HG02571 (cell line): Measurements from ENCODE around the gene CD244.
A peak's percentile ranks its signal among the peaks of the same experiment; 100 is the strongest.

ENCODE experiments used
- ATAC-seq: cut with Tn5 transposase; IDR thresholded peaks from one replicate; pipeline ENCODE4 v1.9.1; 2021; ENCODE audit warnings: mild to moderate bottlenecking, moderate library complexity; ENCODE audit not compliant: unreplicated experiment

The CD244 gene

GRCh38 chr1:160850993-160851392, 11.7 kb downstream of the CD244 start:
- ATAC-seq = no peak

GRCh38 chr1:160850541-160850940, 12.1 kb downstream of the CD244 start:
- no peak for ATAC-seq

- ATAC-seq = no peak
Measured at GRCh38 chr1:160846281-160846680, 16.4 kb downstream of the CD244 start.

DNA sequence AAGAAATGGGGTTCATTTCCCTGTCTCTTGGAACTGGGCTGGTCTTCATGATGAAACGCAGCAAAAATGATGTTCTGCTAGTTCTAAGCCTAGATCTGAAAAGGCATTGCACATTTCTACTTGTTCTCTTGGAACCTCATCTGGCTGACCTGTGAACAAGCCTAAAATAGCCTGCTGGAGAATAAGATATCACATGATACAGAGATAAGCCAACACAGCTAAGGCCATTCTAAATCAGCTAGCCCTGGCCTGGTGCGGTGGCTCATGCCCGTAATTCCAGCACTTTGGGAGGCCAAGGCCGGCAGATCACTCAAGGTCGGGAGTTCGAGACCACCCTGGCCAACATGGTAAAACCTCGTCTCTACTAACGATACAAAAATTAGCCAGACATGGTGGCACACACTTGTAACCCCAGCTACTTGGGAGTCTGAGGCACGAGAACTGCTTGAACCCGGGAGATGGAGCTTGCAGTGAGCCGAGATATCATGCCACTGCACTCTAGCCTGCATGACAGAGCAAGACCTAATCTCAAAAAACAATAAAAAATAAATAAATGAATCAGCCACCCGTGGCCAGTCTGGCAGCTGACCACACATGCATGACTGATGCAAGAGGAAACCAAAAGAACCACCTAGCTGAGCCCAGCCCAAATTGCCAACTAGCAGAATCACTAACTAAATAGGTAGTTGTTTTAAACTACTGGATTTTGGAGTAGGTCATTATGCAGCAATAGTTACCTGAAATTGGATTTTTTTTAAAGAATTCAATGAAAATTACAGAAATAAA, 18.0 kb downstream of the CD244 start:
- no peak for ATAC-seq

GRCh38 chr1:160841079-160841478, 21.6 kb downstream of the CD244 start:
- no peak for ATAC-seq

- no peak for ATAC-seq
Measured at GRCh38 chr1:160839746-160840145, 22.9 kb downstream of the CD244 start.

DNA sequence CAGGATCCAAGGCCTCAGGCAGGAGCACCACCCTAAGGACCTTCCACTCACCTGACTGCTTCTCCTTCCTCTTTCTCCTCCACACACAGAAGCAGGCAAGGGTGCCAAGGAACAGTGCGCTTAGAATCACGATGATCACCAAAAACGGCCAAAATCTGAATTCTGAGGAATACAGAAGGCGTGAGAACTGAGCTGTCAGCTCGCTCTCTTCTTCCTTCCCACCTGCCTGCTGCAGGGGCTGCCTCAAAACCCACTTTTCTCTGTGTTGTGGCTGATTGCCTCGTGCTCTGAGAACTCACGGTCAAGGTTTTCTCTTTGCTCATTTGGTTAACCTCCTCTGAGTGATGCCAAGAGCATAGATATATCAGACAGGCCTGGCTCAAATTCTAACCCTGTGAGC, 23.8 kb downstream of the CD244 start:
- no peak for ATAC-seq

DNA sequence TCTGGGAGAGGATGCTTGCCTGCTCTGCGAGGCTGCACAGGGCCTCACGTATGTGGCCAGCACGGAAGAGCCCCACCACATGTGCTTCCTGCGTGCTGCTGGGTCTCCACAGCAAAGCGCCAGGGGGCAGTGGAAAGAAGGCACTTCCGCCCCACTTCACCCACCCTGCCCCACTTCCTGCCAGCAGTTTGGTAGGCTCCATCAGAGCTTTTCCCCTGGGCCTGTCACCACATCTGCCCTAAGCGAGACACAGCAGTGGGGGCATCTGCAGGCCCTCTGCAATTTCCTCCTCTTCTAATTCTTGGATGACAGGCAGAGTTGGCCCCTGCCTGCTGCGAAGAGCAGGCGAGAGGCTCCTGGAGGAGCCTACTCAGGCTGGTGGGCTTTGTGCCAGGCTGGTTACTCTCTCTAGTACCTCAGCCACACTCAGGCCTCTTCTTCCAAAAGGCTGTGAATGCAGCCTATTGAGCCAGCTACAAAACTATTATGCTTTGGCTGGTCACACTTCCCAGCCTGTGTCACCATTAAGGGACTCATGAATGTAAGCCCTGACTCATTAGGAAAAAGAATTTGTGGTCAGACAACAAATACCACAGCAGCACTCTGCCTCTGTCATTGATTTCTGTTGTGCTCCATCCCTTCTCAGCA, 25.0 kb downstream of the CD244 start:
- ATAC-seq = peak; percentile 68

DNA sequence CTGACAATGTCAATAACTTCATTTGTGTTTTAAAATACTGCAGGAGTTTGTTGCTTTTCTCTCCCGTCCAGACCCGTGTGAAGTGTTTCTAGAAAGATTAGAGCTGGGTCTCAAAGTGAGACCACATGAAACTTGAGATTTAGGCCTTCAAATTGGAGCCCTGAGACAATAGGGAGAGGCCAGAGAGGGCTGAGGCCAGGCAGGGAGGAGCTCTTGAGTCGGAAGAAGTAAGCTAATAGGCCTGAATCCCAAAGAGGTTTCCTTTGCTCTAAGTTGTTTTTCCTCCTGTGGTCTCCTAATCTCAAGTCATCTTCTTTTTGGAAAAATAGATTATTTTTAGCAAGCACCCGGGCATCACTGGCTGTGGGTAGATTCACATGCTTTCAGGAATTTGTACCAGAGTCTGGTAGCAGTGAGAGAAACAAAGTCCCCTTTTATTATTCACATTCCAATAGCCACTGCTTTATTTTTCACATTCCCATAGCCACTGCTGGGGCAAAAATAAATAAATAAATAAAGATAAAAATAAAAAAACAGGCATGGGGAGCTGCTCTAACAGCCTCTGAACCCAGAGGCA, 25.6 kb downstream of the CD244 start:
- no peak for ATAC-seq

DNA sequence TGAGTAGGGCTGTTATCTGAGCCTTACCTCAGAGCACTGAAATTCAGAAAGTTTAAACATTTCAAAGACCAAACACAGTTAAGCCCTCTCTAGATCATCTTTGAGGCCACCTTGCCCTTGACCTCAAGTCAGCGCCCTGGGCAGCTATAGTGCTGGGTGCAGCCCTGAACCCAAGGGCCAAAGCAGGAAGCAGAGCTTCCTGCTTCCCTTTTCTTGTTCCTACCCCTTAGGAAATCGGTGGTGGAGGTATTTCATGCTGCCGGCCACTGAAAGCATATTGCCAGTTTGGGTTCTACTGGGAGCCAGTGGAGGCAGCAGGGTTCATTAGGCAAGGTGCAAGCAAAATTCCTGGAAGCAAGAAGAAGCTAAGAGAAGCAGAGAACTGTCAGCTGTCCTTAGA, 26.1 kb downstream of the CD244 start:
- no peak for ATAC-seq

DNA sequence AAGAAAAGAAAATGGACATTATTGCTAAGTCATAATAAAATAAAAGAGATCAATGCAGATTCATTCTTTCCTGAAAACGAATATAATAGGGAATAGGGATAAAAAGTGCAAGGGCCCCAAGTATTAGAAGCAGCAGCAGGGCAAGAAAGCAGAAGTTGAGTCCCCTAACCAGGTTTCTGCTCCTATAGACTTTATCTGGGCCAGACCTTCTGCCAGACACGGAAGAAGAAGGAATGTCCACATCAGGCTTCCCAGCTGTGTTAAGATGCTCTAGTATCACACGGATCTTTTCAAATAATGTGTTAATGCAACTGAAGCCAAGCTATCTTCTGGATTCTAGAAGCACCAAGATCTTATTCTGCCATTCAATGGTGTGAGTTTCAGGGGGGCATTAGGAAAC, 26.9 kb downstream of the CD244 start:
- ATAC-seq = no peak

- no peak for ATAC-seq
Measured at GRCh38 chr1:160834945-160835565, 27.6 kb downstream of the CD244 start.

DNA sequence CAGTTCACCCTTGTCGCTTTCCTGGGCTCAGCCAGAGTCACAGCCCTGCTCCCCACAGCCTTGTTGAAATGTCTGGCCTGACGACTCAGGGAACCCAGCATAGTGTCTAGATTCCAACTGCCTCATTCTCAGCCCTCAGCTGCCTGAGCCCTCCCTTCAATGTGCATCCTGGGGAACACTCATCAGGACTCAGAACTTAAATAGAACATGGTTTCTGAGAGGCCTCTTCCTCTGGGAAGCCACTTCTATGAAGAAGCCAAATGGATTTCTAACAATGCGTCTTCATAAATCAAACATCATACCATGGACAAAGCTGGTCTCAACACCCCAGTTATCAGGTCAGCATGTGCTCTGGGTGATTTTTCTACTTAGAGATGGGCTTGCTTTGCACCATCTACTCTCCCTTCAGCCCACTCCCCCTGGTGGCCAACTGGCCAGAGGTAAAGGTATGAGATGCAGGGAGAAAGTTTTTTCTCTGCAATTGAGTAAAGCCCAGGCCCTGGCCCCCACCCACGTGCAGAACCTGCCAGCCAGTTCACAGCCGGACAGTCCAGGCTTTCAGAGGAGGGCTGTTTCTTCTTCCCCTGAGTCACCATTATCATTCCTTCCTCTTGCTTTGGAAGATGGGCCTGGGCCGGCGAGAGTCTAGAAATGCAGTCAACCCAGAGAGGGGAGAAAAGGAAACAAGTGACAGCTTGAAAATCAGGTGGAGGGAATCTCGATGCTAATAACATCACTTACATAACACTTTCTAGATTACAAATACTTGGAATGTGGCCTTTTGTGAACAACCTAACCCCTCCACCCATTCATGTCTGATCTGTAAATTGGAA, 32.1 kb downstream of the CD244 start:
- no peak for ATAC-seq

DNA sequence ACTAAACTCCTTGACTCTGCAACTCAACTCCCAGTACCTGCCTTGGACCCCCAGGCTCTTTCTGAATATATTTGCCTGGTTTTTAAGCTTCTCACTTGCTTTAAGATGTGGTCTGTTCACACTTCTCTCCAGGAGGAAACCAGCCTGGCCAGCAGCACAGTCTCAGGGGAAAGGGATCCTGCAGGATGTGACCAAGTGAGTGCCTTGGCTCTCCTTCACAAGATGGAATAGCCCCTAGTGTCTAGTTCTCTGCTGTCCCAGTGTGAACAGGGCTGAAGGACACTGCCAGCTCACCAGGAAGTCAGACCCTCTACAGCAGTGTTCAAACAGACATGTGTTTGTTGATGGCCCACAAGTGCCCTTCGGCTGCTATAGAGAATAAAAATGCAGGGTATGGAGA, 32.9 kb downstream of the CD244 start:
- ATAC-seq = no peak

DNA sequence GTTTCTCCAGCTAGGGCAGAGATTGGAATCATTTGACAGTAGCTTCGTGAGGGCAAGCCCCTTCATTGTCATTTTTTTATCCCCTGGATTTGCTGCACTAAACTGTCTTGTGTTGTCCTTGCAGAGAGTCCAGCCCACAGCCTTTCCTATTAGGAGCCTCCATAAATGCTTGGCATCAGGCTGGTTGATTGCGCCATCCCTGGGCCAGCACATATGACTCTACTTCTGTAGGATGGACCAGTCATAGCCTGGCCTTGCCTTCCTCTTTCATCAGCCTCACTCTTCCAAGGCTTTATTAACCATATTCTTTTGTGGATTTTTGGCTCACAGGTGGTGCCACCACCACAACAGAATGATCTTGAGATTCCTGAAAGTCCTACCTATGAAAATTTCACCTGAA, 35.3 kb downstream of the CD244 start:
- no peak for ATAC-seq

GRCh38 chr1:160826546-160826945, 36.1 kb downstream of the CD244 start:
- no peak for ATAC-seq

DNA sequence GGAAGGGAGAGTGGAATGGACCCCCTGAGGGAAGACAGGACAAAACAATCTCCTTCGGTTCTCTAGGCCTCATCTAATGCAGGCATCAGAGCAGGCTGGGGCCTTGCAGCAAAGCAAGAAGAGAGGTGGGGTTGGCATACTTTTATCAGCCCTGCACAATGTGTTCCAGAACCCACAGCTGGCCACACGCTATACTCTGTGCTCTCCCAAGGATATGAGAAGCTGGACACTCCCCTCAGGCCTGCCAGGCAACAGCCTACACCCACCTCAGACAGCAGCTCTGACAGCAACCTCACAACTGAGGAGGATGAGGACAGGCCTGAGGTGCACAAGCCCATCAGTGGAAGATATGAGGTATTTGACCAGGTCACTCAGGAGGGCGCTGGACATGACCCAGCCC, 39.4 kb downstream of the CD244 start:
- ATAC-seq = no peak

GRCh38 chr1:160821627-160822026, 41.1 kb downstream of the CD244 start:
- ATAC-seq = no peak

GRCh38 chr1:160819186-160819585, 43.5 kb downstream of the CD244 start:
- no peak for ATAC-seq

- ATAC-seq = no peak
Measured at GRCh38 chr1:160818207-160818937, 44.3 kb downstream of the CD244 start.
